HepG2 (cell line): ENCODE results near the gene KLHDC1. TPM values are rescaled to one million over a fixed set of nuclear protein-coding genes. Genes with fewer than 3 reads are reported as not detected.

Source experiments
- ATAC-seq: fragments of 200-7000 bp; cut with Tn5 transposase; 3 replicates; pipeline ENCODE4 v1.9.1; 2020; ENCODE audit warnings: mild to moderate bottlenecking, moderate library complexity
- BruUV-seq: library from RNA; stranded (reverse); fragments of 400-500 nt; replicated peaks from 2 replicates; lab custom pipeline; 2021; lab: Mats Ljungman, UMichigan
- CTCF ChIA-PET: fragments of 300-600 bp; formaldehyde crosslinking; extraction: SDS; loops from one replicate; lab custom pipeline; 2021; ENCODE audit warnings: low total read pairs, inconsistent platforms, low intra/inter-chr PET ratio; lab: Yijun Ruan, JAX
- POLR2A ChIA-PET: fragments of 350-600 bp; sonication (Branson Sonifier 250); formaldehyde crosslinking; loops from one replicate; lab custom pipeline; 2020; ENCODE audit warnings: antibody characterized with exemption, inconsistent platforms; lab: Yijun Ruan, JAX
- DNase-seq: peaks from one replicate; pipeline ENCODE4 v3.0.0-alpha.2; 2015; ENCODE audit warnings: low spot score
- FAIRE-seq: peaks from 3 replicates; lab custom pipeline; 2011; peaks lifted over from hg19 to GRCh38; lab: Jason Lieb, UNC
- H2AFZ ChIP-seq: one replicate; pipeline ENCODE4 v1.6.1; 2011; ENCODE audit warnings: low read length, inconsistent platforms
- H3K27ac ChIP-seq: fragments of 300-600 bp; 3 replicates; pipeline ENCODE4 v1.8.0; 2011; ENCODE audit warnings: mixed run types, mild to moderate bottlenecking, mixed read lengths, low read length, inconsistent platforms; ENCODE audit not compliant: insufficient read depth; ENCODE audit errors: extremely low read length
- H3K27me3 ChIP-seq, 2 experiments: fragments of 200-600 bp in 1 of 2; 2 replicates in 1 of 2; 3 replicates in 1 of 2; pipeline versions ENCODE4 v1.6.0 to v1.8.0; 2011; ENCODE audit warnings: low read length in 2 of 2, mild to moderate bottlenecking in 2 of 2, moderate library complexity in 2 of 2, inconsistent platforms in 1 of 2; ENCODE audit not compliant: insufficient read depth in 2 of 2, control insufficient read depth in 1 of 2
- H3K36me3 ChIP-seq, 2 experiments: fragments of 200-600 bp in 1 of 2; replicated peaks in 1 of 2; 2 replicates in 1 of 2; 3 replicates in 1 of 2; pipeline versions ENCODE4 v1.5.1 to v1.8.0; 2011; ENCODE audit warnings: low read length in 2 of 2, inconsistent platforms in 1 of 2; ENCODE audit not compliant: insufficient read depth in 2 of 2, control insufficient read depth in 1 of 2
- H3K4me1 ChIP-seq: 2 replicates; pipeline ENCODE4 v1.5.1; 2012; ENCODE audit warnings: low read length, inconsistent platforms; ENCODE audit not compliant: insufficient read depth
- H3K4me2 ChIP-seq: 2 replicates; pipeline ENCODE4 v1.6.0; 2011; ENCODE audit warnings: low read depth, low read length, inconsistent platforms
- H3K4me3 ChIP-seq, 3 experiments: fragments of 200-600 bp in 1 of 3; sonication (generic), shearing (Covaris generic) in 1 of 3; replicated peaks in 1 of 3; 2 replicates each; pipeline ENCODE4 v1.5.1; 2011 to 2016; ENCODE audit warnings: low read length in 3 of 3, inconsistent platforms in 2 of 3, low read depth in 2 of 3, mild to moderate bottlenecking in 2 of 3, control low read depth in 1 of 3, mixed read lengths in 1 of 3; ENCODE audit not compliant: insufficient read depth in 1 of 3
- H3K79me2 ChIP-seq: one replicate; pipeline ENCODE4 v1.6.1; 2011; ENCODE audit warnings: low read length, inconsistent platforms; ENCODE audit not compliant: insufficient read depth
- H3K9ac ChIP-seq: 2 replicates; pipeline ENCODE4 v1.6.0; 2011; ENCODE audit warnings: mild to moderate bottlenecking, low read depth, low read length, inconsistent platforms; ENCODE audit not compliant: insufficient read depth
- H3K9me3 ChIP-seq: 2 replicates; pipeline ENCODE4 v1.5.1; 2012; ENCODE audit warnings: mild to moderate bottlenecking, low read length
- H4K20me1 ChIP-seq: 2 replicates; pipeline ENCODE4 v1.6.0; 2011; ENCODE audit warnings: inconsistent platforms, mild to moderate bottlenecking, low read length, moderate library complexity; ENCODE audit not compliant: insufficient read depth
- GLI4 ChIP-seq: sonication (generic); formaldehyde crosslinking; IDR thresholded peaks from 2 replicates; pipeline ENCODE4 v1.5.1; 2020; ENCODE audit warnings: missing genetic modification reagents, mild to moderate bottlenecking, moderate library complexity, borderline replicate concordance
- KLF16 ChIP-seq, 2 experiments: sonication (generic) in 1 of 2; formaldehyde crosslinking in 1 of 2; IDR thresholded peaks; 2 replicates each; pipeline versions ENCODE4 v1.6.1 to v1.8.0; 2016 to 2023; ENCODE audit warnings: missing genetic modification reagents in 2 of 2, missing compliant biosample characterization in 1 of 2
- MTF2 ChIP-seq: sonication (generic); formaldehyde crosslinking; IDR thresholded peaks from 2 replicates; pipeline ENCODE4 v1.5.0; 2020; ENCODE audit warnings: missing genetic modification reagents, borderline replicate concordance
- NFKBIZ ChIP-seq: IDR thresholded peaks from 2 replicates; pipeline ENCODE4 v1.6.1; 2018; ENCODE audit warnings: missing genetic modification reagents, missing compliant biosample characterization
- RARA ChIP-seq: IDR thresholded peaks from 2 replicates; pipeline ENCODE4 v1.6.1; 2016; ENCODE audit warnings: missing genetic modification reagents, missing compliant biosample characterization
- SKIL ChIP-seq: sonication (generic); formaldehyde crosslinking; IDR thresholded peaks from 2 replicates; pipeline ENCODE4 v1.8.0; 2022; ENCODE audit warnings: missing genetic modification reagents, mild to moderate bottlenecking, moderate library complexity, borderline replicate concordance
- ZNF615 ChIP-seq: sonication (generic); formaldehyde crosslinking; IDR thresholded peaks from 2 replicates; pipeline ENCODE4 v1.5.0; 2020; ENCODE audit warnings: mild to moderate bottlenecking, missing genetic modification reagents, borderline replicate concordance
- ZNF670 ChIP-seq: sonication (generic); formaldehyde crosslinking; IDR thresholded peaks from 2 replicates; pipeline ENCODE4 v1.8.0; 2022; ENCODE audit warnings: mild to moderate bottlenecking, missing genetic modification reagents, borderline replicate concordance
- ZNF891 ChIP-seq: sonication (generic); formaldehyde crosslinking; IDR thresholded peaks from 2 replicates; pipeline ENCODE4 v1.5.0; 2020; ENCODE audit warnings: mild to moderate bottlenecking, missing genetic modification reagents
- ZSCAN30 ChIP-seq: sonication (generic); formaldehyde crosslinking; IDR thresholded peaks from 2 replicates; pipeline ENCODE4 v1.5.0; 2020; ENCODE audit warnings: mild to moderate bottlenecking, missing genetic modification reagents
- WGBS: methylation state at CpG from one replicate; pipeline ENCODE4 v1.1.6; 2017; ENCODE audit warnings: low lambda C conversion rate; 5-methylcytosine and 5-hydroxymethylcytosine counted together
- in situ Hi-C: cut with HindIII; loops from 2 replicates; pipeline ENCODE4 v1.10.0; 2017; ENCODE audit warnings: low pct_unique_long_range_greater_than_20kb; ENCODE audit not compliant: extremely low pct_ligation_motif_present
- intact Hi-C: fragments of 100-400 bp; cut with micrococcal nuclease; formaldehyde crosslinking; loops from one replicate; pipeline ENCODE4 v1.10.0; 2022; ENCODE audit not compliant: unreplicated experiment
- polyA plus RNA-seq, 8 experiments: library from polyadenylated mRNA; depleted of rRNA in 3 of 8; stranded (reverse) in 7 of 8; unstranded in 1 of 8; fragments of >200 nt; fragmentation: Illumina TruSeq in 4 of 8; extraction: Trizol in 4 of 8; gene quantifications; 2 replicates each; pipeline versions ENCODE4 v1.2.1 to v1.2.3, GENCODE V29; 2011 to 2016; ENCODE audit warnings: low read depth in 4 of 8, missing spikeins in 1 of 8, mixed read lengths in 1 of 8; ENCODE audit not compliant: insufficient read depth in 1 of 8
- total RNA-seq, 5 experiments: library from RNA; depleted of rRNA; stranded (reverse); fragments of >200 nt; fragmentation: Illumina TruSeq; extraction: Trizol; gene quantifications; 2 replicates each; pipeline ENCODE4 v1.2.3, GENCODE V29; 2016; ENCODE audit warnings: low read depth in 1 of 5
- TF ChIP-seq, protein P1 (sequence below): sonication (generic); formaldehyde crosslinking; IDR thresholded peaks from 2 replicates; pipeline ENCODE4 v1.5.1; 2020; ENCODE audit warnings: mild to moderate bottlenecking, missing genetic modification reagents, borderline replicate concordance
- TF ChIP-seq, protein P2 (sequence below): sonication (generic); formaldehyde crosslinking; IDR thresholded peaks from 2 replicates; pipeline ENCODE4 v1.5.0; 2020; ENCODE audit warnings: missing genetic modification reagents

The KLHDC1 gene
- total and polyA plus RNA-seq, 2 of the 13 experiments (the other 11 are each of a cell fraction or from before 2014, with no cell fraction given), result 0.11 TPM; not detected in 1

- no TSS peak for BruUV-seq
- in situ Hi-C loops, result loop anchor here (5.0 to 10.0 kb wide), 2 partner anchors 72 to 135 kb away; partner anchors contain the start of gene KLHDC1
These were observed 74.3 kb downstream of the KLHDC1 start for GRCh38 chr14:49767270-49767570.

More at GRCh38 chr14:49767270-49767570, 74.3 kb downstream of the KLHDC1 start:
- TF ChIP-seq MTF2 (CRISPR knock-in tag), result peak; percentile 21; the same call in 1 of the 2 replicates
- no peak for TF ChIP-seq RARA (CRISPR knock-in tag)
- TF ChIP-seq NFKBIZ (CRISPR knock-in tag), result 0 out of 2 replicates have a peak, but pooled peaks have one; percentile 36
- TF ChIP-seq SKIL (CRISPR knock-in tag), result no peak
- TF ChIP-seq ZNF891 (CRISPR knock-in tag), result no peak
- 0 out of 2 replicates have a peak, but pooled peaks have one; percentile 18 for TF ChIP-seq ZSCAN30
- peak in 1 of 2 experiments; percentile 13; a peak in 1 of 4 replicates for TF ChIP-seq KLF16 (CRISPR knock-in tag; IDR thresholded peaks at IDR 0.05)
- TF ChIP-seq, protein P1, sequence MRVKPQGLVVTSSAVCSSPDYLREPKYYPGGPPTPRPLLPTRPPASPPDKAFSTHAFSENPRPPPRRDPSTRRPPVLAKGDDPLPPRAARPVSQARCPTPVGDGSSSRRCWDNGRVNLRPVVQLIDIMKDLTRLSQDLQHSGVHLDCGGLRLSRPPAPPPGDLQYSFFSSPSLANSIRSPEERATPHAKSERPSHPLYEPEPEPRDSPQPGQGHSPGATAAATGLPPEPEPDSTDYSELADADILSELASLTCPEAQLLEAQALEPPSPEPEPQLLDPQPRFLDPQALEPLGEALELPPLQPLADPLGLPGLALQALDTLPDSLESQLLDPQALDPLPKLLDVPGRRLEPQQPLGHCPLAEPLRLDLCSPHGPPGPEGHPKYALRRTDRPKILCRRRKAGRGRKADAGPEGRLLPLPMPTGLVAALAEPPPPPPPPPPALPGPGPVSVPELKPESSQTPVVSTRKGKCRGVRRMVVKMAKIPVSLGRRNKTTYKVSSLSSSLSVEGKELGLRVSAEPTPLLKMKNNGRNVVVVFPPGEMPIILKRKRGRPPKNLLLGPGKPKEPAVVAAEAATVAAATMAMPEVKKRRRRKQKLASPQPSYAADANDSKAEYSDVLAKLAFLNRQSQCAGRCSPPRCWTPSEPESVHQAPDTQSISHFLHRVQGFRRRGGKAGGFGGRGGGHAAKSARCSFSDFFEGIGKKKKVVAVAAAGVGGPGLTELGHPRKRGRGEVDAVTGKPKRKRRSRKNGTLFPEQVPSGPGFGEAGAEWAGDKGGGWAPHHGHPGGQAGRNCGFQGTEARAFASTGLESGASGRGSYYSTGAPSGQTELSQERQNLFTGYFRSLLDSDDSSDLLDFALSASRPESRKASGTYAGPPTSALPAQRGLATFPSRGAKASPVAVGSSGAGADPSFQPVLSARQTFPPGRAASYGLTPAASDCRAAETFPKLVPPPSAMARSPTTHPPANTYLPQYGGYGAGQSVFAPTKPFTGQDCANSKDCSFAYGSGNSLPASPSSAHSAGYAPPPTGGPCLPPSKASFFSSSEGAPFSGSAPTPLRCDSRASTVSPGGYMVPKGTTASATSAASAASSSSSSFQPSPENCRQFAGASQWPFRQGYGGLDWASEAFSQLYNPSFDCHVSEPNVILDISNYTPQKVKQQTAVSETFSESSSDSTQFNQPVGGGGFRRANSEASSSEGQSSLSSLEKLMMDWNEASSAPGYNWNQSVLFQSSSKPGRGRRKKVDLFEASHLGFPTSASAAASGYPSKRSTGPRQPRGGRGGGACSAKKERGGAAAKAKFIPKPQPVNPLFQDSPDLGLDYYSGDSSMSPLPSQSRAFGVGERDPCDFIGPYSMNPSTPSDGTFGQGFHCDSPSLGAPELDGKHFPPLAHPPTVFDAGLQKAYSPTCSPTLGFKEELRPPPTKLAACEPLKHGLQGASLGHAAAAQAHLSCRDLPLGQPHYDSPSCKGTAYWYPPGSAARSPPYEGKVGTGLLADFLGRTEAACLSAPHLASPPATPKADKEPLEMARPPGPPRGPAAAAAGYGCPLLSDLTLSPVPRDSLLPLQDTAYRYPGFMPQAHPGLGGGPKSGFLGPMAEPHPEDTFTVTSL (CRISPR knock-in tag), result 0 out of 2 replicates have a peak, but pooled peaks have one; percentile 14
- 0 out of 2 replicates have a peak, but pooled peaks have one; percentile 58 for TF ChIP-seq ZNF670 (CRISPR knock-in tag)
- TF ChIP-seq GLI4 (CRISPR knock-in tag), result no peak
- TF ChIP-seq, protein P2, sequence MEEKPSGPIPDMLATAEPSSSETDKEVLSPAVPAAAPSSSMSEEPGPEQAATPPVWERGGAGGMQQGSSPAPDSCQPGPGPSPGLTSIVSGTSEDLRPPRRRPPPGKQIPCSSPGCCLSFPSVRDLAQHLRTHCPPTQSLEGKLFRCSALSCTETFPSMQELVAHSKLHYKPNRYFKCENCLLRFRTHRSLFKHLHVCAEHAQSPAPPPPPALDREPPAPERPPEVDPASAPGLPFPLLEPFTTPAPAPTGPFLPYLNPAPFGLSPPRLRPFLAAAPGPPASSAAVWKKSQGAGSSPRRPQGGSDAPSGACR, result 0 out of 2 replicates have a peak, but pooled peaks have one; percentile 80
- TF ChIP-seq ZNF615 (CRISPR knock-in tag), result 0 out of 2 replicates have a peak, but pooled peaks have one; percentile 68
- Histone ChIP-seq H3K27me3 (no peaks in the 10 kb centered on the region; a peak in 1 of 5 replicates), H3K4me2 (peak overlapping the region; percentile 99), H3K27ac (peak overlapping the region; percentile 99), H3K4me1 (peaks cover 47% of the 10 kb centered on the region), H3K79me2 (peaks cover 37% of the 10 kb centered on the region), H3K36me3 (no peaks in the 10 kb centered on the region), H3K9ac (peak overlapping the region; percentile 98), H3K9me3 (no peaks in the 10 kb centered on the region), H3K4me3 (peak overlapping the region; percentile 52 to 99 (median 94)), H2AFZ (peak overlapping the region; percentile 37), H4K20me1 (no peaks in the 10 kb centered on the region)
- ChIA-PET POLR2A (interaction anchor here (0.7 to 6.5 kb wide), 19 partner anchors 10 to 181 kb away, joined by 3 to 76 read pairs (median 6); partner anchors contain the start of genes DNAAF2, KLHDC1, LRR1 and MGAT2), CTCF (no interaction called here)
- ATAC-seq, result no peak
- intact Hi-C loops, result no loop called here
- FAIRE-seq, result no peak
- WGBS, result 1% methylated on average over 8 of the region's 9 CpGs
- no peak for DNase-seq
